Right lobe of liver (tissue), 6 donors: Measurements from ENCODE around the gene SBF2. TPM values are rescaled to one million over a fixed set of nuclear protein-coding genes. Genes with fewer than 3 reads are reported as not detected.

Source experiments
- ATAC-seq, 4 donors: fragments of 200-7000 bp; cut with Tn5 transposase; one replicate each; pipeline ENCODE4 v1.9.1; 2020; ENCODE audit warnings: mild to moderate bottlenecking in 4 of 4, moderate library complexity in 4 of 4
- DNase-seq, 3 donors: peaks; one replicate each; pipeline ENCODE4 v3.0.0-alpha.2; 2020
- H3K27ac ChIP-seq, 3 donors: fragments of 200-600 bp; one replicate each; pipeline ENCODE4 v1.8.0; 2022
- H3K27me3 ChIP-seq, 2 donors: fragments of 200-600 bp; one replicate each; pipeline ENCODE4 v1.8.0; 2022
- H3K36me3 ChIP-seq, 4 donors: fragments of 200-600 bp; sonication (generic) in 1 of 4; one replicate each; pipeline versions ENCODE4 v1.5.1 to v1.8.0; 2017 to 2022; ENCODE audit warnings: control low read depth in 1 of 4
- H3K4me1 ChIP-seq, 4 donors: fragments of 200-600 bp; sonication (generic) in 1 of 4; one replicate each; pipeline versions ENCODE4 v1.5.1 to v1.8.0; 2017 to 2022; ENCODE audit warnings: control low read depth in 1 of 4
- H3K4me3 ChIP-seq, 3 donors: fragments of 200-600 bp; one replicate each; pipeline ENCODE4 v1.8.0; 2022
- H3K9me3 ChIP-seq, 4 donors: fragments of 200-600 bp; sonication (generic) in 1 of 4; one replicate each; pipeline versions ENCODE4 v1.5.1 to v1.8.0; 2017 to 2022; ENCODE audit warnings: control low read depth in 1 of 4
- POLR2A ChIP-seq: fragments of 450-650 bp; IDR thresholded peaks from one replicate; pipeline ENCODE4 v1.6.1; 2017; ENCODE audit warnings: antibody characterized with exemption, mild to moderate bottlenecking
- WGBS: methylation state at CpG from one replicate; pipeline ENCODE4 v1.1.6; 2018; ENCODE audit warnings: low coverage, low lambda C conversion rate; ENCODE audit not compliant: insufficient coverage; ENCODE audit errors: missing lambda C conversion rate; 5-methylcytosine and 5-hydroxymethylcytosine counted together
- intact Hi-C, 2 donors: fragments of 100-400 bp; cut with DNase I; formaldehyde crosslinking; loops; one replicate each; pipeline versions ENCODE4 v1.11.2 to v1.14.1; 2022
- total RNA-seq, 6 experiments: library from RNA; depleted of rRNA in 2 of 6; stranded (reverse); fragments of >200 nt in 2 of 6; fragmentation: NEBNext Ultra II Directional in 3 of 6; extraction: Animal tissue kit (Norgen Biotek cat#: 25700) in 3 of 6; gene quantifications; one replicate each; pipeline versions ENCODE4 v1.1.0 to v1.2.4, GENCODE V29; 2016 to 2023
- TF ChIP-seq, protein P1 (sequence below), 4 donors: fragments of 200-600 bp in 3 of 4; fragments of 450-650 bp in 1 of 4; IDR thresholded peaks; one replicate each; pipeline versions ENCODE4 v1.5.1 to v1.8.0; 2016 to 2022; ENCODE audit warnings: antibody characterized with exemption in 4 of 4, mild to moderate bottlenecking in 2 of 4
- donor health status: DM: no; HTN: yes; CAD: no.
- donor health status: DM: no; HTN: no; CAD: no.
- donor health status: DM: no; HTN: no; CAD: no.
- donor health status: DM: no; HTN: yes; CAD: no.
- donor health status: DM: no; HTN: yes; CAD: no.

The SBF2 gene
- total RNA-seq, 6 experiments from 2014 or later = 13.7 to 28.4 (median 21.3) TPM

DNA sequence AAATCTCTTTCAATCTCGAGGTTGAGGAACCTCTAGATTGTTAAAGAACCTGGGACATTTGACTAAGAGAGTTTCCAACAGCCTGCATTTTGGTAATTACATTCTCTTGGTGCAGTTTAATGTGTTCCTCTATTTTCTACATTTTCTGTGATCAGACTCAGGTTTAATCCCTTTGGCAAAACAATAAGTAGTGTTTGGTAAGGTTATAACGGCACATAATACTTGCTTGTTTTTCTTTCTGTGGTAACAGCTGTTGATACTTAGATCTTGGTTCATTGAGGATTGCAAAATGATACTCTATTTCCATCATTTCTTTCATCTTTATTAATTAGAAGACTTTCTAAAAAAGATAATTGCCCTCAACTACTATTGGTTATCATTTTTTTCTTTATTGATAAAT lies 271.3 kb downstream of the SBF2 start:
- Histone ChIP-seq H3K9me3 (no peaks in the 10 kb centered on the region), H3K27me3 (no peaks in the 10 kb centered on the region), H3K4me1 (no peaks in the 10 kb centered on the region), H3K36me3 (no peaks in the 10 kb centered on the region), H3K4me3 (no peak overlapping the region), H3K27ac (no peak overlapping the region)
- TF ChIP-seq, protein P1, sequence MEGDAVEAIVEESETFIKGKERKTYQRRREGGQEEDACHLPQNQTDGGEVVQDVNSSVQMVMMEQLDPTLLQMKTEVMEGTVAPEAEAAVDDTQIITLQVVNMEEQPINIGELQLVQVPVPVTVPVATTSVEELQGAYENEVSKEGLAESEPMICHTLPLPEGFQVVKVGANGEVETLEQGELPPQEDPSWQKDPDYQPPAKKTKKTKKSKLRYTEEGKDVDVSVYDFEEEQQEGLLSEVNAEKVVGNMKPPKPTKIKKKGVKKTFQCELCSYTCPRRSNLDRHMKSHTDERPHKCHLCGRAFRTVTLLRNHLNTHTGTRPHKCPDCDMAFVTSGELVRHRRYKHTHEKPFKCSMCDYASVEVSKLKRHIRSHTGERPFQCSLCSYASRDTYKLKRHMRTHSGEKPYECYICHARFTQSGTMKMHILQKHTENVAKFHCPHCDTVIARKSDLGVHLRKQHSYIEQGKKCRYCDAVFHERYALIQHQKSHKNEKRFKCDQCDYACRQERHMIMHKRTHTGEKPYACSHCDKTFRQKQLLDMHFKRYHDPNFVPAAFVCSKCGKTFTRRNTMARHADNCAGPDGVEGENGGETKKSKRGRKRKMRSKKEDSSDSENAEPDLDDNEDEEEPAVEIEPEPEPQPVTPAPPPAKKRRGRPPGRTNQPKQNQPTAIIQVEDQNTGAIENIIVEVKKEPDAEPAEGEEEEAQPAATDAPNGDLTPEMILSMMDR (IDR thresholded peaks at IDR 0.05) = no peak
- TF ChIP-seq POLR2A = no peak
- DNase-seq (no peak), ATAC-seq (no peak)
- intact Hi-C loops = no loop called here
- WGBS = 75% methylated on average over 2 of the region's 2 CpGs

DNA sequence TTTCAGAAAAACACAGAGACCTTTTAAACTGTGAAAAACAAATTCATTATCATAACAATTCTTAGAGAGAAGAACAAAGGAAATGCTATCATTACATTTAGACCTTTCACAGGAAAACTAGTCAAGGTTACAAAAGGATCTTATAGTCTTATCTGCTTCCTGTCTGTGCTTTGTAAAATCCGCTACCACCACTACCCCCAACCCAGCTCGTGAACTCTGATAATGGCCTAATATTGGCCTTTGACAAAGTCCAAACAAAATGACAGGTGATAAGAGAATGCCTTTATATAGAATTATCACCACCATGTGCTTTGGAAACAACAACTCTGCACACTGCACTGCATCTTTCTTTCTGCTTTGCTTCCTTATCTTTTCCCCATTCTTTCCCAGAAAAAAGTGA lies 272.5 kb downstream of the SBF2 start:
- no peaks in the 10 kb centered on the region for H3K27me3 ChIP-seq
- ATAC-seq = peak; percentile 60 to 88 (median 81)
- H3K4me1 ChIP-seq = no peaks in the 10 kb centered on the region
- no peak for TF ChIP-seq POLR2A
- TF ChIP-seq, protein P1 (IDR thresholded peaks at IDR 0.05) = no peak
- H3K4me3 ChIP-seq = no peak overlapping the region
- H3K9me3 ChIP-seq = no peaks in the 10 kb centered on the region
- intact Hi-C loops = no loop called here
- H3K36me3 ChIP-seq = no peaks in the 10 kb centered on the region
- no peak overlapping the region for H3K27ac ChIP-seq
- WGBS = 26% methylated on average over 2 of the region's 2 CpGs
- DNase-seq = no peak

DNA sequence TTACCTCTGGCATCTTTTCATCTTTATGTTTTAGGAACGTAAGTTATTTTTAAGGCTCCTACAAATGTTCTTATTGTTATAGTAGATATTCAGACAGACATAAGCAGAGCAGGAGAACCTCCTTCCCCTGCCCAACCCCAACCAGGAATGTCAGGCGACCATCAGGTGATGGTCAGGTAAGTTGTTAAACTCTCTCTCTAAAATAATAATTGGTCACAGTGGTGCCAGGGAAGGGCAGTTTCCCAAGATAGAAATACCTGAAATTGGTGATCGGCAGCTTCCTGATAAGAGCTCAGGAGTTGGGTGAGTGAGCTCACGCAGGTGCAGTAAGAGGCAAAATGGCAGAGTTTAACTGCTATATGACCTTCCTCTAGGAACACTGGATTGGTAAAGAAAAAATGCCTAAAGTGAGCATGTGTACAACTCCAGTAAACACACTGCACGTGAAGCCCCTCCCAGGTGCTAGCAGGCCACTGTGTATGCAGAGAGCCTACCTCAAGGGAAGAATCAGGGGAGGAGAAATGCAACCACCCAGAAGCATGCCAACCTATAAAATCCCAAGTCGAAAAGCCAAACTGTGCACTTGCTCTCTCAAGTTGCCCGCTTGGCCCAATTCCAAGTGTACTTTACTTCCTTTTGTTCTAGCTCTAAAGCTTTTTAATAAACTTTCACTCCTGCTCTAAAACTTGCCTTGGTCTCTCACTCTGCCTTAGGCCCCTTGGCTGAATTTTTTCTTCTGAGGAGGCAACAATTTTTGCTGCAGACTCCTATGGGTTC lies 273.9 kb downstream of the SBF2 start:
- Histone ChIP-seq H3K4me3 (no peak overlapping the region), H3K4me1 (no peaks in the 10 kb centered on the region), H3K36me3 (no peaks in the 10 kb centered on the region), H3K9me3 (no peaks in the 10 kb centered on the region), H3K27ac (no peak overlapping the region), H3K27me3 (no peaks in the 10 kb centered on the region)
- intact Hi-C loops = no loop called here
- TF ChIP-seq POLR2A = no peak
- TF ChIP-seq, protein P1 (IDR thresholded peaks at IDR 0.05) = no peak
- 74% methylated on average over 6 of the region's 7 CpGs for WGBS
- ATAC-seq = peak in 2 of 4 donors; percentile 25 to 40
- DNase-seq = no peak

DNA sequence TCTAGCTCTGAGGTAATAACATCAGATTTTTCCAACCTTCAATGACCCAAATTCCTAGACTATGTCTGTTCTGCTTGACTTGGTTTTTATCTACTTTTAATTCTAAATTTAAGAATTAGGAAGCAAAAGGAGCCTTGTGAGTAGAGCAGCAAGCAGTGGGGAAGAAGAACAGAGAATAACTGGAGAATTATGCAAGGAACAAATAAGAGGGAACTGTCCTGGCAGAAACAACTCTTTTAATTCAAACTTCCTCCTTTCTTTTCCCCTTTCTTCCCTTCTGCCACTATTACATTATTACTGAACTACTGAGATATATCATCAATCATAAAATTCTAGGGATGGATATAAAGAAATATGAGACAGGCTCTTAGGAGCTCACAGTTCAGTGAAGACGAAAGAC lies 276.1 kb downstream of the SBF2 start:
- Histone ChIP-seq H3K4me3 (no peak overlapping the region), H3K36me3 (no peaks in the 10 kb centered on the region), H3K27ac (no peak overlapping the region), H3K4me1 (no peaks in the 10 kb centered on the region), H3K9me3 (no peaks in the 10 kb centered on the region), H3K27me3 (no peaks in the 10 kb centered on the region)
- DNase-seq (no peak), ATAC-seq (peak in 1 of 4 donors; percentile 32)
- TF ChIP-seq, protein P1 (IDR thresholded peaks at IDR 0.05) = no peak
- no peak for TF ChIP-seq POLR2A
- intact Hi-C loops = no loop called here
- WGBS = 100% methylated on average over 1 of the region's 1 CpG
